Measurements from ENCODE around the gene ADAMTS4.
"Not testable (repeated sequence)": the region's sequence is repeated elsewhere in the genome, so short reads cannot be mapped to it uniquely, and the experiment has no call there.

The ADAMTS4 gene

GRCh38 chr1:161227196-161227871 is 28.5 kb upstream of the ADAMTS4 start:
- Histone ChIP-seq H3K4me1 (ENCODE audit: control insufficient read depth, insufficient read depth, low read length, poor library complexity, severe bottlenecking) (peaks cover 10% of the 10 kb centered on the region), H3K27ac (ENCODE audit: low read depth, low read length, severe bottlenecking) (no peak overlapping the region), H3K4me3 (ENCODE audit: extremely low read depth, insufficient read depth, low read length, poor library complexity, severe bottlenecking) (peak overlapping the region; percentile 70), H3K9me3 (ENCODE audit: control insufficient read depth, low read length) (no peaks in the 10 kb centered on the region), H3K36me3 (ENCODE audit: control insufficient read depth, insufficient read depth, low read length) (peaks cover 19% of the 10 kb centered on the region)
- WGBS, 2 experiments (ENCODE audit: insufficient coverage in 2 of 2), result 40 to 67% methylated on average over 3 to 8 of the region's 11 CpGs

- H3K36me3 ChIP-seq (ENCODE audit: control insufficient read depth, insufficient read depth, low read length), result peaks cover 19% of the 10 kb centered on the region
- 80 to 90% methylated on average over 2 of the region's 3 CpGs for WGBS, 2 experiments (ENCODE audit: insufficient coverage in 2 of 2)
- H3K4me3 ChIP-seq (ENCODE audit: extremely low read depth, insufficient read depth, low read length, poor library complexity, severe bottlenecking), result peak overlapping the region; percentile 70
- no peak overlapping the region for H3K27ac ChIP-seq (ENCODE audit: low read depth, low read length, severe bottlenecking)
- H3K9me3 ChIP-seq (ENCODE audit: control insufficient read depth, low read length), result no peaks in the 10 kb centered on the region
- H3K4me1 ChIP-seq (ENCODE audit: control insufficient read depth, insufficient read depth, low read length, poor library complexity, severe bottlenecking), result peaks cover 10% of the 10 kb centered on the region
Observed at GRCh38 chr1:161226759-161227158, 27.9 kb upstream of the ADAMTS4 start.

- Histone ChIP-seq H3K4me1 (ENCODE audit: control insufficient read depth, insufficient read depth, low read length, poor library complexity, severe bottlenecking) (peaks cover 10% of the 10 kb centered on the region), H3K4me3 (ENCODE audit: extremely low read depth, insufficient read depth, low read length, poor library complexity, severe bottlenecking) (peak overlapping the region; percentile 70), H3K36me3 (ENCODE audit: control insufficient read depth, insufficient read depth, low read length) (peaks cover 19% of the 10 kb centered on the region), H3K9me3 (ENCODE audit: control insufficient read depth, low read length) (no peaks in the 10 kb centered on the region), H3K27ac (ENCODE audit: low read depth, low read length, severe bottlenecking) (no peak overlapping the region)
- 18 to 34% methylated on average over 10 to 12 of the region's 15 CpGs for WGBS, 2 experiments (ENCODE audit: insufficient coverage in 2 of 2)
Observed at GRCh38 chr1:161226320-161226711, 27.5 kb upstream of the ADAMTS4 start.

GRCh38 chr1:161225534-161226319 is 26.9 kb upstream of the ADAMTS4 start, which contains the start of gene TOMM40L:
Gene TOMM40L (plus strand): TSS chr1:161226060. CDS start chr1:161226490, 430 bp downstream.
- peak within 1 kb of the TSS; percentile 13 for H3K27ac ChIP-seq (ENCODE audit: low read depth, low read length, severe bottlenecking)
- peaks cover 18% of the 10 kb centered on the region for H3K36me3 ChIP-seq (ENCODE audit: control insufficient read depth, insufficient read depth, low read length)
- peak within 1 kb of the TSS; percentile 70 for H3K4me3 ChIP-seq (ENCODE audit: extremely low read depth, insufficient read depth, low read length, poor library complexity, severe bottlenecking)
- peaks cover 10% of the 10 kb centered on the region for H3K4me1 ChIP-seq (ENCODE audit: control insufficient read depth, insufficient read depth, low read length, poor library complexity, severe bottlenecking)
- 0 to 5% methylated on average over 4 to 7 of the region's 16 CpGs for WGBS, 2 experiments (ENCODE audit: insufficient coverage in 2 of 2)
- no peaks in the 10 kb centered on the region for H3K9me3 ChIP-seq (ENCODE audit: control insufficient read depth, low read length)

GRCh38 chr1:161225178-161225533 is 26.3 kb upstream of the ADAMTS4 start:
- Histone ChIP-seq H3K36me3 (ENCODE audit: control insufficient read depth, insufficient read depth, low read length) (peaks cover 17% of the 10 kb centered on the region), H3K4me3 (ENCODE audit: extremely low read depth, insufficient read depth, low read length, poor library complexity, severe bottlenecking) (no peak overlapping the region), H3K9me3 (ENCODE audit: control insufficient read depth, low read length) (no peaks in the 10 kb centered on the region), H3K27ac (ENCODE audit: low read depth, low read length, severe bottlenecking) (peak overlapping the region; percentile 13), H3K4me1 (ENCODE audit: control insufficient read depth, insufficient read depth, low read length, poor library complexity, severe bottlenecking) (peaks cover 10% of the 10 kb centered on the region)
- WGBS, 2 experiments (ENCODE audit: insufficient coverage in 2 of 2), result 93 to 100% methylated on average over 1 to 7 of the region's 7 CpGs

GRCh38 chr1:161224695-161225087 is 25.8 kb upstream of the ADAMTS4 start:
- not testable (repeated sequence) for H3K4me1 ChIP-seq (ENCODE audit: control insufficient read depth, insufficient read depth, low read length, poor library complexity, severe bottlenecking); H3K9me3 ChIP-seq (ENCODE audit: control insufficient read depth, low read length); H3K27ac ChIP-seq (ENCODE audit: low read depth, low read length, severe bottlenecking); H3K4me3 ChIP-seq (ENCODE audit: extremely low read depth, insufficient read depth, low read length, poor library complexity, severe bottlenecking)
- peaks cover 17% of the 10 kb centered on the region for H3K36me3 ChIP-seq (ENCODE audit: control insufficient read depth, insufficient read depth, low read length)
- WGBS, 2 experiments (ENCODE audit: insufficient coverage in 2 of 2), result 94 to 96% methylated on average over 7 to 10 of the region's 13 CpGs

GRCh38 chr1:161223805-161224694 is 25.2 kb upstream of the ADAMTS4 start:
- WGBS, 2 experiments (ENCODE audit: insufficient coverage in 2 of 2), result 90 to 100% methylated on average over 2 to 5 of the region's 7 CpGs
- no peak overlapping the region for H3K27ac ChIP-seq (ENCODE audit: low read depth, low read length, severe bottlenecking)
- peaks cover 11% of the 10 kb centered on the region for H3K36me3 ChIP-seq (ENCODE audit: control insufficient read depth, insufficient read depth, low read length)
- peaks cover 10% of the 10 kb centered on the region for H3K4me1 ChIP-seq (ENCODE audit: control insufficient read depth, insufficient read depth, low read length, poor library complexity, severe bottlenecking)
- no peak overlapping the region for H3K4me3 ChIP-seq (ENCODE audit: extremely low read depth, insufficient read depth, low read length, poor library complexity, severe bottlenecking)
- H3K9me3 ChIP-seq (ENCODE audit: control insufficient read depth, low read length), result no peaks in the 10 kb centered on the region

- H3K9me3 ChIP-seq (ENCODE audit: control insufficient read depth, low read length), result no peaks in the 10 kb centered on the region
- H3K4me3 ChIP-seq (ENCODE audit: extremely low read depth, insufficient read depth, low read length, poor library complexity, severe bottlenecking), result no peak overlapping the region
- no peaks in the 10 kb centered on the region for H3K36me3 ChIP-seq (ENCODE audit: control insufficient read depth, insufficient read depth, low read length)
- H3K27ac ChIP-seq (ENCODE audit: low read depth, low read length, severe bottlenecking), result no peak overlapping the region
- H3K4me1 ChIP-seq (ENCODE audit: control insufficient read depth, insufficient read depth, low read length, poor library complexity, severe bottlenecking), result peaks cover 16% of the 10 kb centered on the region
- 76 to 96% methylated on average over 4 to 5 of the region's 6 CpGs for WGBS, 2 experiments (ENCODE audit: insufficient coverage in 2 of 2)
Observed at GRCh38 chr1:161222175-161223019, 23.5 kb upstream of the ADAMTS4 start.

- WGBS, 2 experiments (ENCODE audit: insufficient coverage in 2 of 2), result 86 to 95% methylated on average over 3 to 4 of the region's 5 CpGs
- H3K27ac ChIP-seq (ENCODE audit: low read depth, low read length, severe bottlenecking), result no peak overlapping the region
- H3K9me3 ChIP-seq (ENCODE audit: control insufficient read depth, low read length), result no peaks in the 10 kb centered on the region
- H3K36me3 ChIP-seq (ENCODE audit: control insufficient read depth, insufficient read depth, low read length), result peaks cover 9% of the 10 kb centered on the region
- peaks cover 19% of the 10 kb centered on the region for H3K4me1 ChIP-seq (ENCODE audit: control insufficient read depth, insufficient read depth, low read length, poor library complexity, severe bottlenecking)
- no peak overlapping the region for H3K4me3 ChIP-seq (ENCODE audit: extremely low read depth, insufficient read depth, low read length, poor library complexity, severe bottlenecking)
Observed at GRCh38 chr1:161220002-161220401, 21.1 kb upstream of the ADAMTS4 start.
